TTC549 (cell line): Measurements from ENCODE around the gene ZNF316.

Experiments used
- FAIRE-seq: peaks from 2 replicates; lab custom pipeline; 2012; peaks lifted over from hg19 to GRCh38; lab: Jason Lieb, UNC

Gene ZNF316

GRCh38 chr7:6691609-6692106 is 54.5 kb downstream of the ZNF316 start:
- no peak for FAIRE-seq

- no peak for FAIRE-seq
Observed at GRCh38 chr7:6700793-6701192, 63.7 kb downstream of the ZNF316 start.

GRCh38 chr7:6701860-6702259 is 64.7 kb downstream of the ZNF316 start:
- no peak for FAIRE-seq
